Activated CD8-positive, alpha-beta T cell treated with anti-CD3 and anti-CD28 coated beads, Interleukin-2, amount 10 ng/mL, durations not matched to agents 7 days and 5 days (primary cell): ENCODE results near the gene APELA. TPM values are rescaled to one million over a fixed set of nuclear protein-coding genes. Genes with fewer than 3 reads are reported as not detected.
"Not testable (repeated sequence)": the region's sequence is repeated elsewhere in the genome, so short reads cannot be mapped to it uniquely, and the experiment has no call there.

Experiments
- ATAC-seq: fragments of 150-1000 bp; cut with Tn5 transposase; one replicate; pipeline ENCODE4 v1.10.0; 2021; ENCODE audit warnings: moderate library complexity
- CTCF ChIA-PET: fragments of 350-600 bp; sonication (Branson Sonifier 250); formaldehyde crosslinking; loops from one replicate; lab custom pipeline; 2021; ENCODE audit warnings: antibody characterized with exemption; lab: Charles Lee
- POLR2A ChIA-PET: fragments of 350-600 bp; sonication (Branson Sonifier 250); formaldehyde crosslinking; loops from one replicate; lab custom pipeline; 2021; ENCODE audit warnings: antibody characterized with exemption; lab: Charles Lee
- DNase-seq: peaks from one replicate; pipeline ENCODE4 v3.0.0-alpha.2; 2020
- H3K27ac Mint-ChIP-seq: one replicate; pipeline ENCODE4 v1.8.0; 2021; ENCODE audit warnings: mild to moderate bottlenecking, mixed read lengths
- H3K27me3 Mint-ChIP-seq: one replicate; pipeline ENCODE4 v1.8.0; 2021; ENCODE audit warnings: low read depth, mixed read lengths
- H3K36me3 Mint-ChIP-seq: one replicate; pipeline ENCODE4 v1.8.0; 2021; ENCODE audit warnings: low read depth, mixed read lengths
- H3K4me1 Mint-ChIP-seq: one replicate; pipeline ENCODE4 v1.8.0; 2021; ENCODE audit warnings: low read depth, mixed read lengths
- H3K4me3 Mint-ChIP-seq: one replicate; pipeline ENCODE4 v1.8.0; 2021; ENCODE audit warnings: mild to moderate bottlenecking, mixed read lengths
- H3K9me3 Mint-ChIP-seq: one replicate; pipeline ENCODE4 v1.8.0; 2022; ENCODE audit warnings: mixed read lengths; ENCODE audit not compliant: insufficient read depth
- total RNA-seq, 2 experiments: library from RNA; stranded (reverse); gene quantifications; one replicate each; pipeline ENCODE4 v1.2.3, GENCODE V29; 2021

The APELA gene
- total RNA-seq, 2 experiments from 2014 or later = not detected

- Mint-ChIP-seq H3K4me1 (no peaks in the 10 kb centered on the region), H3K4me3 (no peak overlapping the region), H3K9me3 (no peaks in the 10 kb centered on the region), H3K27me3 (peaks cover 5% of the 10 kb centered on the region), H3K27ac (no peak overlapping the region), H3K36me3 (no peaks in the 10 kb centered on the region)
- ChIA-PET POLR2A (no interaction called here), CTCF (no interaction called here)
- ATAC-seq (no peak), DNase-seq (no peak)
Measured at GRCh38 chr4:164888096-164888715, 11.2 kb downstream of the APELA start.

GRCh38 chr4:164890691-164891090 lies 13.7 kb downstream of the APELA start:
- H3K27ac Mint-ChIP-seq = no peak overlapping the region
- ATAC-seq (no peak), DNase-seq (no peak)
- no peak overlapping the region for H3K4me3 Mint-ChIP-seq
- H3K27me3 Mint-ChIP-seq = peaks cover 5% of the 10 kb centered on the region
- ChIA-PET CTCF (no interaction called here), POLR2A (no interaction called here)
- H3K36me3 Mint-ChIP-seq = no peaks in the 10 kb centered on the region
- no peaks in the 10 kb centered on the region for H3K9me3 Mint-ChIP-seq
- H3K4me1 Mint-ChIP-seq = no peaks in the 10 kb centered on the region

DNA sequence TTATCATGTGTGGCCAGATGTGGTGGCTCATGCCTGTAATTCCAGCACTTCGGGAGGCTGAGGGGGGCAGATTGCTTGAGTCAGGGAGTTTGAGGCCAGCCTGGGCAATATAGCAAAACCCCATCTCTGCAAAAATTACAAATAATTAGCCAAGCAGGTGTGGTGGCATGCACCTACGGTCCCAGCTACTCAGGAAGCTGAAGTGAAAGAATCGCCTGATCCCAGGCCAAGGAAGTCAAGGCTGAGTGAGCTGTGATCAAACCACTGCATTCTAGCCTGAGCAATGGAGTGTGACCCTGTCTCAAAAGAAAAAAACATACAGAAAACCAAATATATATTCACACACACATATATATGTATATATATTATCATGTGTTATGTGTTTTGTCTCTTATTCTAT lies 15.0 kb downstream of the APELA start:
- no peak overlapping the region for H3K27ac Mint-ChIP-seq
- no peak overlapping the region for H3K4me3 Mint-ChIP-seq
- ATAC-seq (no peak), DNase-seq (no peak)
- no peaks in the 10 kb centered on the region for H3K4me1 Mint-ChIP-seq
- H3K36me3 Mint-ChIP-seq = no peaks in the 10 kb centered on the region
- no peaks in the 10 kb centered on the region for H3K9me3 Mint-ChIP-seq
- POLR2A ChIA-PET = no interaction called here
- peaks cover 5% of the 10 kb centered on the region for H3K27me3 Mint-ChIP-seq
- CTCF ChIA-PET = no interaction called here

GRCh38 chr4:164894702-164895101 lies 17.7 kb downstream of the APELA start:
- no peak overlapping the region for H3K27ac Mint-ChIP-seq
- POLR2A ChIA-PET = no interaction called here
- CTCF ChIA-PET = no interaction called here
- DNase-seq (no peak), ATAC-seq (no peak)
- no peaks in the 10 kb centered on the region for H3K9me3 Mint-ChIP-seq
- H3K4me1 Mint-ChIP-seq = no peaks in the 10 kb centered on the region
- H3K36me3 Mint-ChIP-seq = no peaks in the 10 kb centered on the region
- H3K27me3 Mint-ChIP-seq = peaks cover 2% of the 10 kb centered on the region
- H3K4me3 Mint-ChIP-seq = no peak overlapping the region

DNA sequence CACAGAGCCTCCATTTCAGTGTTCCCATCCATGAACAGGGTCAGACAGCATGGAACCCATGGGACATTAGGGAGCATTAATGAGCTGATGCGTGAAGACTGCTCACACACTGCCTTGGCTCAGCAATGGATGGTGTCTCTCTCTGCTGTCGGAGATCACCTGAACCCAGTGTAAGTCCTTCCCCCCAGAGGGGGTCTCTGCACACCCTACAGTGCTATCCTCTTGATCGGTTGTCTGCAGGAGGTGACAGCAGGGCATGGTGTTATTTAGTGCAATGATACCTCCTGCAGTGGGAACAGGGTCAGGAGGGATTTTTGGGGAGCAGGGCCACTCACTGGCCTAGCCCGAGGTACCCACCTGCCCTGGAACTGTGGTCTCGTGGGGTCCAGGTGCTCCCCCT lies 25.6 kb downstream of the APELA start:
- ChIA-PET CTCF (no interaction called here), POLR2A (no interaction called here)
- no peaks in the 10 kb centered on the region for H3K36me3 Mint-ChIP-seq
- DNase-seq (no peak), ATAC-seq (no peak)
- no peaks in the 10 kb centered on the region for H3K27me3 Mint-ChIP-seq
- H3K9me3 Mint-ChIP-seq = no peaks in the 10 kb centered on the region
- H3K4me3 Mint-ChIP-seq = no peak overlapping the region
- no peak overlapping the region for H3K27ac Mint-ChIP-seq
- no peaks in the 10 kb centered on the region for H3K4me1 Mint-ChIP-seq

- no peaks in the 10 kb centered on the region for H3K4me1 Mint-ChIP-seq
- no peak overlapping the region for H3K27ac Mint-ChIP-seq
- DNase-seq = no peak
- no peaks in the 10 kb centered on the region for H3K36me3 Mint-ChIP-seq
- CTCF ChIA-PET = no interaction called here
- no peaks in the 10 kb centered on the region for H3K27me3 Mint-ChIP-seq
- POLR2A ChIA-PET = no interaction called here
- no peak for ATAC-seq
- no peak overlapping the region for H3K4me3 Mint-ChIP-seq
- no peaks in the 10 kb centered on the region for H3K9me3 Mint-ChIP-seq
Measured at GRCh38 chr4:164904336-164904735, 27.4 kb downstream of the APELA start.

DNA sequence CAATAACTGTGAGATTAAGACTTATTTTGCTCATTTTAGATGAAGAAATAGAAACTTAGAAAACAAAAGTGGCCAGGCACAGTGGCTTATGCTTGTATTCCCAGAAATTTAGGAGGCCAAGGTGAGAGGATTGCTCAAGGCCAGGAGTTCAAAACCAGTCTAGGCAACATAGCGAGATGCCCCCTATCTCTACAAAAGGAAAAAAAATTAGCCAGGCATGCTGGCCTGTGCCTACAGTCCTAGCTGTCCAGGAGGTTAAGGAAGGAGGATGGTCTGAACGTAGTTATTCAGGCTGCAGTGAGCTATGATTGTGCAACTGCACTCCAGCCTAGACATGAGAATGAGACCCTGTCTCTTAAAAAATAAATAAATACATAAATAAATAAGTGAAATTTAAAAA lies 28.0 kb downstream of the APELA start:
- ChIA-PET POLR2A (no interaction called here), CTCF (no interaction called here)
- Mint-ChIP-seq H3K27ac (no peak overlapping the region), H3K9me3 (no peaks in the 10 kb centered on the region), H3K4me3 (no peak overlapping the region), H3K36me3 (no peaks in the 10 kb centered on the region), H3K4me1 (no peaks in the 10 kb centered on the region), H3K27me3 (no peaks in the 10 kb centered on the region)
- DNase-seq (no peak), ATAC-seq (no peak)

GRCh38 chr4:164906368-164906767 lies 29.4 kb downstream of the APELA start:
- Mint-ChIP-seq H3K9me3 (no peaks in the 10 kb centered on the region), H3K36me3 (no peaks in the 10 kb centered on the region), H3K4me3 (no peak overlapping the region), H3K27ac (no peak overlapping the region), H3K4me1 (no peaks in the 10 kb centered on the region), H3K27me3 (no peaks in the 10 kb centered on the region)
- DNase-seq = no peak
- ChIA-PET CTCF (no interaction called here), POLR2A (no interaction called here)
- ATAC-seq = no peak

DNA sequence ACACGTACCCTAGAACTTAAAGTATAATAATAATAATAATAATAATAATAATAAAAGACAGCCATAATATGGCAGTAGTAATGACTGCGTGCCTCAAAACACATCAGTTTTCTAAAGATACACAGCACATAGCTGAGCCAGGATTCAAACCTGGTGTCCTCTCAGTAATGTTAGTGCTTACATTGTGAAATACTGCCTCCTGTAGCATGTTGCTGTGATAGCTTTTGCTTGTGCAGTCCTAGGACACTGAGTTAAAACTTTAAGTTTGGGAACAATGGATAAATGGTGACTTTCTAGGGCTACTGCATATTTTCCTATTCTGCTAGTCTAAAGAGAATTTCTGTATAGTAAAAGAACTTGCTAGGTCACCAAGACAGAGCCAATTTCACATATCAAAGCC lies 36.5 kb downstream of the APELA start:
- DNase-seq, ATAC-seq, H3K36me3 Mint-ChIP-seq, H3K4me1 Mint-ChIP-seq, POLR2A ChIA-PET, CTCF ChIA-PET, H3K27ac Mint-ChIP-seq, H3K9me3 Mint-ChIP-seq, H3K4me3 Mint-ChIP-seq, H3K27me3 Mint-ChIP-seq: not testable (repeated sequence)

DNA sequence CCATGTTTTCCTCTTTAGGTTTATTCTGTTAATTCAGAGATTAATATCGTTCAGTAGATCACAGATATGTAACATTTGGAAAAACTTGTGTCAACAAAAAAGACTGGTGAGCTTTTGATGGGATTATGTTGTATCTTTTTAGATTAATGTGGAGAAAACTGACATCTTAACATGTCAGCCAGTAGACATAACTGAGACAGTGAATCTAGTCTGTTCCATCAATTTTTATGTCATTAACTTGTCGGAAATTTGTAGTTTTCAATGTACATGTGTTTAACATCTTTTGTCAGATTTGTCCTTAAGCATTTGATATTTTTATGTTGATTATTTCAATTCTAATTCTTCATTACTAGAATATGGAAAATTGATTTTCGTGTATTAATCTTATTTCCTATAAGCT lies 42.0 kb downstream of the APELA start:
- H3K4me3 Mint-ChIP-seq = no peak overlapping the region

GRCh38 chr4:164924670-164925238 lies 47.8 kb downstream of the APELA start:
- Mint-ChIP-seq H3K27ac (no peak overlapping the region), H3K4me3 (no peak overlapping the region), H3K4me1 (no peaks in the 10 kb centered on the region), H3K36me3 (no peaks in the 10 kb centered on the region), H3K27me3 (no peaks in the 10 kb centered on the region), H3K9me3 (no peaks in the 10 kb centered on the region)
- ATAC-seq = no peak
- ChIA-PET CTCF (no interaction called here), POLR2A (no interaction called here)
- no peak for DNase-seq

More for the DNA sequence above, 42.0 kb downstream of the APELA start:
- Mint-ChIP-seq H3K4me1 (no peaks in the 10 kb centered on the region), H3K36me3 (no peaks in the 10 kb centered on the region), H3K9me3 (no peaks in the 10 kb centered on the region), H3K27me3 (no peaks in the 10 kb centered on the region), H3K27ac (no peak overlapping the region)
- ATAC-seq (no peak), DNase-seq (no peak)
- ChIA-PET CTCF (no interaction called here), POLR2A (no interaction called here)

DNA sequence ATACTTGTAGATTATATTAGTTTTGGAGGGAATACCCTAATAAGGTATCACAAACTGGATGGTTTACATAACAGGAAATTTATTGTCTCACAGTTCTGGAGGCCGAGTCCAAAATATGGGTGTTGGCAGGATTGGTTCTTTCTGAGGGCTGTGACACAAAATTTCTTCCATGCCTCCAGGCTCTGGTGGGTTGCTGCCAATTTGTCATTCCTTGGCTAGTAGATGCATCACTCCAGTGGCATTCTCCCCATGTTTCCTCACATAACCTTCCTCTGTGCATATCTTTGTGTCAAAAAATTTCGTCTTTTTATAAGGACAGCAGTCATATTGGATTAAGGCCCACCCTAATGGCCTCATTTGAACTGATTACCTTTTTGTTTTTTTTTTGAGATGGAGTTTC lies 49.3 kb downstream of the APELA start:
- no peak for ATAC-seq
- H3K9me3 Mint-ChIP-seq = no peaks in the 10 kb centered on the region
- H3K4me1 Mint-ChIP-seq = no peaks in the 10 kb centered on the region
- H3K4me3 Mint-ChIP-seq = no peak overlapping the region
- H3K27ac Mint-ChIP-seq = no peak overlapping the region
- POLR2A ChIA-PET = no interaction called here
- H3K27me3 Mint-ChIP-seq = no peaks in the 10 kb centered on the region
- CTCF ChIA-PET = no interaction called here
- no peak for DNase-seq
- no peaks in the 10 kb centered on the region for H3K36me3 Mint-ChIP-seq

DNA sequence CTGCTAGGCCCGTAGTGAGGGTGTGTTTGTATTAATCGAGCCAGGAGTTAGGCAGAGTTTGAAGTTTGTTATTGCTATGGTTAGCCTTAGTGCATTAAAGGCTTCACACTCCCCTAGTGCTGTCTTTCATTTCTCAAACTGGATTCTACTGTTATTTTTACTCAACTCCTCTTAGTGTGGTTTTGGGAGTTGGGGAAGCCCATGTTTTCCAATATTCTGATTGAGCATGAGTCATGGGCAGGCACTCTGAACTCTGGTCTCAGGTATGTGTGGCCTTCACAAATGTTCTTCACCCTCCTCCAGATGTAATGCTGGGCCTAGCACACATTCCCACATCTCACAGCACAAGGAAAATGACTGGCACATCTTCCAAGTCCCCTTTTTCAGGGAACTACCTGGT lies 50.1 kb downstream of the APELA start:
- ATAC-seq, H3K4me3 Mint-ChIP-seq, DNase-seq, H3K36me3 Mint-ChIP-seq, H3K9me3 Mint-ChIP-seq, H3K4me1 Mint-ChIP-seq, H3K27ac Mint-ChIP-seq, POLR2A ChIA-PET, H3K27me3 Mint-ChIP-seq: not testable (repeated sequence)
- CTCF ChIA-PET = interaction anchor here (0.6 kb wide), 1 partner anchor 414 kb away, joined by 3 read pairs; no protein-coding TSS in a partner anchor
